Spleen (tissue), 7 donors: Measurements from ENCODE around the gene COG7.

ENCODE experiments used
- POLR2A ChIP-seq, 3 donors: fragments of 450-650 bp; IDR thresholded peaks; one replicate each; pipeline ENCODE4 v1.5.1; 2017; ENCODE audit warnings: antibody characterized with exemption in 3 of 3, mild to moderate bottlenecking in 1 of 3
- POLR2AphosphoS5 ChIP-seq, 3 donors: sonication (generic); formaldehyde crosslinking; IDR thresholded peaks; one replicate each; pipeline ENCODE4 v1.5.1; 2017; ENCODE audit warnings: antibody characterized with exemption in 3 of 3
- TF ChIP-seq, protein P1 (sequence below), 11 experiments: fragments of 200-600 bp in 7 of 11; fragments of 450-650 bp in 4 of 11; sonication (generic) in 4 of 11; IDR thresholded peaks in 8 of 11; conservative IDR thresholded peaks in 3 of 11; 1 replicate in 7 of 11; 2 replicates in 4 of 11; pipeline versions ENCODE4 v1.4.0 to v1.8.0; 2016 to 2021; ENCODE audit warnings: antibody characterized with exemption in 11 of 11, inconsistent platforms in 4 of 11, mild to moderate bottlenecking in 1 of 11
- donor health status: DM: no; HTN: no; CAD: no; lungs with moderate emphysema.
- donor health status: DM: no; HTN: no; CAD: no.
- donor health status: DM: no; HTN: no; CAD: no.

DNA sequence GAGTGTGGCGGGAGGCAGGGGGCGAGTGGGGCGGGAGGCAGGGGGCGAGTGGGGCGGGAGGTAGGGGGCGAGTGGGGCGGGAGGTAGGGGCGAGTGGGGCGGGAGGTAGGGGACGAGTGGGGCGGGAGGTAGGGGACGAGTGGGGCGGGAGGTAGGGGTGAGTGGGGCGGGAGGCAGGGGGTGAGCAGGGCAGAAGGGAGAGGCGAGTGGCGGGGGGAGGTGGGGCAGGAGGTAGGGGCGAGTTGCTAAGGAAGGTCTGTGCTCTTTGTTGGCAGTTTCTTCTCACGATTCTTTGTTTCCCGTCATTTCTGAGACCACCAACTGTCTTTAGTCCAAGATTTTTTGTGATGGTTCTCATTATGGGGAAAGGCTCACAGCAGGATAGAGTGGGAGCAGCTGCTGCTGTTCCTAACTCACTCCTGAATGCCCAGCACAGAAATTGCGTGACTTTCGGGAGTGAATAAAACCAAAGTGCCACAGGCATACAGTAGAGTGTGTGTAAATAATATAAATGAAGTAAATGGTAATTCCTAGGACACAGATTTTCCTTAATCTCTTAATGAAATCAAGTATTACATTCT, 44.7 kb downstream of the COG7 start:
- TF ChIP-seq, protein P1, sequence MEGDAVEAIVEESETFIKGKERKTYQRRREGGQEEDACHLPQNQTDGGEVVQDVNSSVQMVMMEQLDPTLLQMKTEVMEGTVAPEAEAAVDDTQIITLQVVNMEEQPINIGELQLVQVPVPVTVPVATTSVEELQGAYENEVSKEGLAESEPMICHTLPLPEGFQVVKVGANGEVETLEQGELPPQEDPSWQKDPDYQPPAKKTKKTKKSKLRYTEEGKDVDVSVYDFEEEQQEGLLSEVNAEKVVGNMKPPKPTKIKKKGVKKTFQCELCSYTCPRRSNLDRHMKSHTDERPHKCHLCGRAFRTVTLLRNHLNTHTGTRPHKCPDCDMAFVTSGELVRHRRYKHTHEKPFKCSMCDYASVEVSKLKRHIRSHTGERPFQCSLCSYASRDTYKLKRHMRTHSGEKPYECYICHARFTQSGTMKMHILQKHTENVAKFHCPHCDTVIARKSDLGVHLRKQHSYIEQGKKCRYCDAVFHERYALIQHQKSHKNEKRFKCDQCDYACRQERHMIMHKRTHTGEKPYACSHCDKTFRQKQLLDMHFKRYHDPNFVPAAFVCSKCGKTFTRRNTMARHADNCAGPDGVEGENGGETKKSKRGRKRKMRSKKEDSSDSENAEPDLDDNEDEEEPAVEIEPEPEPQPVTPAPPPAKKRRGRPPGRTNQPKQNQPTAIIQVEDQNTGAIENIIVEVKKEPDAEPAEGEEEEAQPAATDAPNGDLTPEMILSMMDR (IDR thresholded peaks at IDR 0.05 in 8 of 11, conservative IDR thresholded peaks at IDR 0.05 in 3 of 11), result no peak
- TF ChIP-seq POLR2A (IDR thresholded peaks at IDR 0.05), result no peak
- TF ChIP-seq POLR2AphosphoS5 (IDR thresholded peaks at IDR 0.05), result no peak
